Tibial nerve (tissue), 3 donors: ENCODE data around the gene GAS2L1.

Source experiments
- POLR2A ChIP-seq, 2 donors: fragments of 450-650 bp; IDR thresholded peaks; one replicate each; pipeline ENCODE4 v1.6.1; 2017; ENCODE audit warnings: antibody characterized with exemption in 2 of 2, mild to moderate bottlenecking in 2 of 2, moderate library complexity in 2 of 2
- TF ChIP-seq, protein P1 (sequence below), 5 experiments: fragments of 200-600 bp in 3 of 5; fragments of 450-650 bp in 2 of 5; sonication (generic) in 3 of 5; IDR thresholded peaks; one replicate each; pipeline ENCODE4 v1.5.1; 2016 to 2019; ENCODE audit warnings: antibody characterized with exemption in 5 of 5, mild to moderate bottlenecking in 3 of 5, moderate library complexity in 2 of 5

- TF ChIP-seq, protein P1, sequence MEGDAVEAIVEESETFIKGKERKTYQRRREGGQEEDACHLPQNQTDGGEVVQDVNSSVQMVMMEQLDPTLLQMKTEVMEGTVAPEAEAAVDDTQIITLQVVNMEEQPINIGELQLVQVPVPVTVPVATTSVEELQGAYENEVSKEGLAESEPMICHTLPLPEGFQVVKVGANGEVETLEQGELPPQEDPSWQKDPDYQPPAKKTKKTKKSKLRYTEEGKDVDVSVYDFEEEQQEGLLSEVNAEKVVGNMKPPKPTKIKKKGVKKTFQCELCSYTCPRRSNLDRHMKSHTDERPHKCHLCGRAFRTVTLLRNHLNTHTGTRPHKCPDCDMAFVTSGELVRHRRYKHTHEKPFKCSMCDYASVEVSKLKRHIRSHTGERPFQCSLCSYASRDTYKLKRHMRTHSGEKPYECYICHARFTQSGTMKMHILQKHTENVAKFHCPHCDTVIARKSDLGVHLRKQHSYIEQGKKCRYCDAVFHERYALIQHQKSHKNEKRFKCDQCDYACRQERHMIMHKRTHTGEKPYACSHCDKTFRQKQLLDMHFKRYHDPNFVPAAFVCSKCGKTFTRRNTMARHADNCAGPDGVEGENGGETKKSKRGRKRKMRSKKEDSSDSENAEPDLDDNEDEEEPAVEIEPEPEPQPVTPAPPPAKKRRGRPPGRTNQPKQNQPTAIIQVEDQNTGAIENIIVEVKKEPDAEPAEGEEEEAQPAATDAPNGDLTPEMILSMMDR (IDR thresholded peaks at IDR 0.05): no peak
- TF ChIP-seq POLR2A (IDR thresholded peaks at IDR 0.05): no peak
These were observed 6.0 kb upstream of the GAS2L1 start for GRCh38 chr22:29300467-29300806.
